GM12891 (cell line): ENCODE data around the gene TNFRSF8.

ENCODE experiments used
- POLR2A ChIP-seq: IDR thresholded peaks from 2 replicates; pipeline ENCODE4 v1.6.1; 2011; ENCODE audit warnings: low read depth, low read length, control low read depth
- POLR2AphosphoS5 ChIP-seq: IDR thresholded peaks from 2 replicates; pipeline ENCODE4 v1.6.1; 2011; ENCODE audit warnings: low read depth, low read length, control low read depth
- TAF1 ChIP-seq: IDR thresholded peaks from 2 replicates; pipeline ENCODE4 v1.6.1; 2011; ENCODE audit warnings: low read depth, low read length, control low read depth

DNA sequence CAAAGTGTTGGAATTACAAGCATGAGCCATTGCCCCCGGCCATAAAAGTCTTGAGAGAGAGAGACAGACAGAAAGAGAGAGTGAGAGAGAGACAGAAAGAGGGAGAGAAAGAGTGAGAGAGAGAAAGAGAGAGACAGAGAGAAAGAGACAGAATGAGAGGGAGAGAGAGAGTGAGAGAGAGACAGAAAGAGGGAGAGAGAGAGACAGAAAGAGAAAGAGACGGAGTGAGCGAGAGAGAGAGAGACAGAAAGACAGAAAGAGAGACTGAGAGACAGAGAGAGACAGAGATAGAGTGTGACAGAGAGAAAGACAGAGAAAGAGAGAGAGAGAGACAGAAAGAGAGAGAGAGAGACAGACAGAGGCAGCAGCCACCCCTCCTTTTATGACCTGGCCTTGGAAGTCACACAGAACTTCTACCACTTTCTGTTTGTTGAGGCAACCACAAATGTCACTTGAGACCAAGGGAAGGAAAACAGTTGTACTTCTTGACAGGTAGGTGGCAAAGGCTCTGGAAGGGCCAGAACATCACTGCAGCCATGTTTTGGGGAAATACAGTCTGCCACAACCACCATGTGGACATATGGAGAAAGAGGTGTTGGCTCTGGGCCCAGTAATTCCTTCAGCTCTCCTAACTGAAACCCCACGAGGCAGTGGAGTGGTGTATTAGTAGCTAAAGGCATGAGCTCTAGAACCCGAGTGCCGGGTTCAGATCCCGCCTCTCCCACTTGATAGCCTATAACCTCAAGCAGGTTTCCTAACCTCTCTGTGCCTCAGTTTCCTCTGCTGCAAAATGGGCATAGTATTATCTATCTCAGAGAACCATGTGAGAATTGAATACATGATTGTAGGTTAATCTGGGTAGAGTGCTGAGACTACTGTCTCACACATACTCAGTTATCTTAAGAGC lies 50.6 kb downstream of the TNFRSF8 start:
- TF ChIP-seq POLR2AphosphoS5, result no peak
- no peak for TF ChIP-seq POLR2A
- TF ChIP-seq TAF1, result no peak
